ENCODE results near the gene SCUBE2.

SCUBE2 gene

GRCh38 chr11:9030601-9031000, 60.8 kb downstream of the SCUBE2 start:
- no peak for DNase-seq (ENCODE audit: insufficient read length, low spot score)
- TF ChIP-seq, protein P1, sequence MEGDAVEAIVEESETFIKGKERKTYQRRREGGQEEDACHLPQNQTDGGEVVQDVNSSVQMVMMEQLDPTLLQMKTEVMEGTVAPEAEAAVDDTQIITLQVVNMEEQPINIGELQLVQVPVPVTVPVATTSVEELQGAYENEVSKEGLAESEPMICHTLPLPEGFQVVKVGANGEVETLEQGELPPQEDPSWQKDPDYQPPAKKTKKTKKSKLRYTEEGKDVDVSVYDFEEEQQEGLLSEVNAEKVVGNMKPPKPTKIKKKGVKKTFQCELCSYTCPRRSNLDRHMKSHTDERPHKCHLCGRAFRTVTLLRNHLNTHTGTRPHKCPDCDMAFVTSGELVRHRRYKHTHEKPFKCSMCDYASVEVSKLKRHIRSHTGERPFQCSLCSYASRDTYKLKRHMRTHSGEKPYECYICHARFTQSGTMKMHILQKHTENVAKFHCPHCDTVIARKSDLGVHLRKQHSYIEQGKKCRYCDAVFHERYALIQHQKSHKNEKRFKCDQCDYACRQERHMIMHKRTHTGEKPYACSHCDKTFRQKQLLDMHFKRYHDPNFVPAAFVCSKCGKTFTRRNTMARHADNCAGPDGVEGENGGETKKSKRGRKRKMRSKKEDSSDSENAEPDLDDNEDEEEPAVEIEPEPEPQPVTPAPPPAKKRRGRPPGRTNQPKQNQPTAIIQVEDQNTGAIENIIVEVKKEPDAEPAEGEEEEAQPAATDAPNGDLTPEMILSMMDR (IDR thresholded peaks at IDR 0.05; ENCODE audit: insufficient read depth, missing control alignments), result no peak
- FAIRE-seq, result no peak

DNA sequence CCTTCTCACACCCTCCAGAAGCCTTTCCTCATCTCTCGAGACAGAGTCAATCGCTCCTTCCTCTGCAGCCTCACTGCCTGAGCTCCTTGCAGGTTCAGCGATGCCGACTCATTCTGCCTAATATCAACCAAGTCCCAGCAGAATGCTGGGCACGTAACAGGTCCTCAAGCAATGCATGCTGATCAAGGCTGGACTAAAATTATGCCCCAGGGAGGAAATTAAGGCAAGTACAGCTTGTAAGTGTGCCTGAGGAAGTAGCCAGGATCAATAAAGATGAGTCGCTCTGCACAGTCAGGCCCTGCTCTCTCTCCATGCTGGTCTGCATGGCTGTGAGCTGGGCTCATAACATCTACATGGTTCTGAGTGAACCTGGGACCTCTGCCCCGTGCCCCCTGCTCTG, 62.0 kb downstream of the SCUBE2 start:
- FAIRE-seq (no peak), DNase-seq (ENCODE audit: insufficient read length, low spot score) (no peak)
- TF ChIP-seq, protein P1 (IDR thresholded peaks at IDR 0.05; ENCODE audit: insufficient read depth, missing control alignments), result no peak

DNA sequence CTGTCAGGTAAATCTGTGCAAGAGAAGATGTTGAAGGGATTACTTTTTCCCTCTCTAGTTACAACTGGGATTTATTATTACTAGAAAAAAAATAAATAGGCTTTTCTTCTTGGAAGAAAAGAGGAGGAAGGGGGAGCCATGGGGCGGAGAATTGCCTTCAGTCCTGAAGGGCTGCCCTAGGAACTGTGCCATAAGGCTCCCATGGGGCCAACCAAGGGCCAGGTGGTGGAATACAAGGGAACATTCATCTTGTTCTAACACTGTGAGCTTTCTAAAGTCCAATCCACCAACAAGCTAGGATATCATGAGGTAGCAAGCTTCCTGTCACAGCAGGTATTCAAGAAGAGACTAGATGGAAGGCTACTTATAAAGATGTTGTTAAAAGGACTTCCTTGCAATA, 62.8 kb downstream of the SCUBE2 start:
- no peak for DNase-seq (ENCODE audit: insufficient read length, low spot score)
- TF ChIP-seq, protein P1 (IDR thresholded peaks at IDR 0.05; ENCODE audit: insufficient read depth, missing control alignments), result no peak
- FAIRE-seq, result no peak

GRCh38 chr11:9025101-9025850, 66.1 kb downstream of the SCUBE2 start:
- FAIRE-seq (no peak), DNase-seq (ENCODE audit: insufficient read length, low spot score) (no peak)
- TF ChIP-seq, protein P1 (IDR thresholded peaks at IDR 0.05; ENCODE audit: insufficient read depth, missing control alignments), result no peak

DNA sequence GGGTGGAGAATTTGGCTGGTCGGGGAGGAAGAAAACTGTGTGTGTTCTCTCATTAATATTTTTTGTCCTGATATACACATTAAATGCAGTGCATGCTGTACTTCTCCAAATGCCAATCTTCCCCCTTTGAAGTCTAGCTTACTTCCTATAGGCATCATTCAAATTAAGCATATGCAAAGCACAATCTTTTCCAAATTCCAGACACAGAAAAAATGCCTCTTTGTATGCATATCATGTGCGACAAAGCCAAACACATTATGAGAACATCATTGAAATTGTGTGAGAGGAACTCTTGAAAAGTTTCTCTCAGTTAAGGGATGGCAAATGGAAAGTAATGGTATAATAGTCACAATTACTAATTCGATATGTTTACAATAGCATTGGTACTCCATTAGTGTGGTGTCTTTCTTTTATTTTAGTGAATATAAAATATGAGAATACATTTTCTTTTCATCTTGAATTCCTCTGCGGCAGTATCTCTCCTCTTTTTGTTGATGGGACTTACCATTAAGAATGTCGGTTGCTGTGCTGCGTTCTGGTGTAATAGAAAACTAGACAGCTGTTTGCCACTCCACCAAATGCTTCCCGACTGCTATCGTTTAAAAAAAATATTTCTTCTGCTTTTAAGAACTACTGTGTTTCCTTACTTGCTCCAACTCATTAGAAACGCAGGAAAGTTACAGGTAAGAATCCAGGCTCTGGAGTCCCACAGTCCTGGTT, 68.3 kb downstream of the SCUBE2 start:
- FAIRE-seq (no peak), DNase-seq (ENCODE audit: insufficient read length, low spot score) (no peak)
- TF ChIP-seq, protein P1 (IDR thresholded peaks at IDR 0.05; ENCODE audit: insufficient read depth, missing control alignments), result no peak

DNA sequence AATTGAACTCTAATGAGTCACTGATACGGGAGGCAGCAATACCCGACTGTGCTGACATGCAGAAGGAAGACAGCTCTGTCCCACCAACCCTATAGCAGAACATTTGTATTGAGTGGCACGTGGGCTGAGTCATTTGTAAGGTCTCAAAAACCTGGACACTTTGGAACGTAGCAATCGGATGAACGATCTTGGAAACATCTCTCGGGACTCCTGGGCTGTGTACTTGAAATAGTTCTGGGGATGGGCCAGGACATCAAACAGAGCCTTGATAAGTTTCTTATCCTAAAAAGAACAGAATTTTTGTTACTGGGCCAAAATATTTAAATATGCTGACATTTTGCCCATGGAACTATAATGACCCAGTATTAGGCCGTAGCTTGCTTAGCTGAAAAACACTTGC, 70.5 kb downstream of the SCUBE2 start:
- TF ChIP-seq, protein P1 (IDR thresholded peaks at IDR 0.05; ENCODE audit: insufficient read depth, missing control alignments), result no peak
- FAIRE-seq (no peak), DNase-seq (ENCODE audit: insufficient read length, low spot score) (no peak)

DNA sequence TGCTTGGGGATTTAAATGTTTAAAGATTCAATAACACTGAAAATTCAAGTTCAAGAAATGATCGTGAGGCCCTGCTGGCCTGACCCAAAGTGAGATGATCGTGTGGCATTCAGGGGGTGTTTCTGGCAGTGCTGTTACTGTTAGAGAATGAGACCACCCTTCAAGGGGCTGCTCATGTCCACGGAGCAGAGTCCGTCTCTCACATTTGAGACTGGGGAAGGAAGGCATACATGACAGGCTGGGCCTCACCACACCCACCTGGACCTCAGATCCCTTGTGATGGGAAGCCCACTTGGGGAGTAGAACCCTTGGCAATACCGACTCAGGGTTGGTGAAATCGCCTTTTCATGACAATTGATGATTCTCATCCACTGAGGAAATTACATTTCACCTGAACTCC, 71.5 kb downstream of the SCUBE2 start:
- no peak for FAIRE-seq
- no peak for DNase-seq (ENCODE audit: insufficient read length, low spot score)

More for the DNA sequence above, 71.5 kb downstream of the SCUBE2 start:
- TF ChIP-seq, protein P1 (IDR thresholded peaks at IDR 0.05; ENCODE audit: insufficient read depth, missing control alignments), result no peak

All from D721Med (cell line).